HG03060 (cell line): Measurements from ENCODE around the gene NCOA3.

ENCODE experiments used
- ATAC-seq: cut with Tn5 transposase; IDR thresholded peaks from one replicate; pipeline ENCODE4 v1.9.1; 2021; ENCODE audit warnings: low read depth, moderate number of reproducible peaks; ENCODE audit not compliant: unreplicated experiment

The NCOA3 gene

DNA sequence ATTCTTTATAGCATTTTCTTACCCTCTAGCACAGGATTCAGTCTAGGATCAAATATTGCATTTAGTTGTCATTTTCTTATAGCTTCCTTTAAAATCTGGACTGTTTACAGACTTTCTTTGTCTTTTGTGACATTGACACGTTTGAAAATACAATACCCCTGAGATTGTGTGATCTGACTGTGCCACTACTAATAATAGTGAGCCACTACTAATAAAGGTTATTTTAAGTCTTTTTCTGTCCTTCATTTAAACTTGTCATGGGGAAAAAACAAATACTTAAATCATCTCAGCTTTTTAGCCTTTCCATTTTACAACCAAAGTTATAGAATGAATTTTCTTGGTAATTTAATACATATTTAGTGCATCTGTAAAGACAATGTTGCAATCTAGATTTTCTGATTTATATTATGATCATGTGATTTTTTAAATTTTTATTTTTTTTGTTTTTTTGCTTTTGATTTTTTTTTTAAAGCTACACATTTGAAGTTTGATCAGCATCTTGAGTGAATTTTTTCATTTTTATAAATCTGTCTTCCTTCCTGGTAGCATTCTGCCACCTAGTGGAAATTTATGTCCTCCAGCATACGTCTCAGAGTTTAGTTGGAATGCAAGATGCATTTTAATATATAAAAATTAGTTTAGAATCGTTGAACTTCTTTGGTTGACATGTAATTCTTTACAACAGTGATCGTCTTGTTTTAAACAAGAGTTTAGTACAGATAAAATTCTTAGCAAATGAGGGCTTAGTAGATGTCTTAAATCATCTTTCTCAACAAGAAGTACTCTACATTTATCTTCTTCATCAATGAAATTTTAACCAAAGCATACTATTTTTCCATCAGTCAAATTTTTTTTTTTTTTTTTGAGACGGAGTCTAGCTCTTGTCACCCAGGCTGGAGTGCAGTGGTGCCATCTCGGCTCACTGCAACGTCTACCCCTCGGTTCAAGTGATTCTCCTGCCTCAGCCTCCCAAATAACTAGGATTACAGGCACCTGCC lies 119.4 kb downstream of the NCOA3 start:
- ATAC-seq, result no peak

- no peak for ATAC-seq
Observed at GRCh38 chr20:47622118-47622665, 120.5 kb downstream of the NCOA3 start.

GRCh38 chr20:47623206-47623605 lies 121.5 kb downstream of the NCOA3 start:
- ATAC-seq, result no peak

DNA sequence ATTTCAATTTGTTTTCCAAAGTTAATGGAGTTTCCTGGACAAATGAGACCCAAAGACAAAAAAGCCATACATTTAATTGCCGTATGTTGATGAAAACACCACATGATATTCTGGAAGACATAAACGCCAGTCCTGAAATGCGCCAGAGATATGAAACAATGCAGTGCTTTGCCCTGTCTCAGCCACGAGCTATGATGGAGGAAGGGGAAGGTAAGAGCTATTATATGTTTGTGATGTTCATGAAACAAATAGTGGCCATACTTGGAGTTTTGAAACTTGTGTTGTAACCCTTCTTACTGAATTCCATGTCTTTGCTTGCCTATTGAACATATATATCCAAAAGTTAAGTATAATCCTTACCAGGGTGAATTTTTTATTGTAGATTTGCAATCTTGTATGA lies 125.9 kb downstream of the NCOA3 start:
- ATAC-seq, result no peak

DNA sequence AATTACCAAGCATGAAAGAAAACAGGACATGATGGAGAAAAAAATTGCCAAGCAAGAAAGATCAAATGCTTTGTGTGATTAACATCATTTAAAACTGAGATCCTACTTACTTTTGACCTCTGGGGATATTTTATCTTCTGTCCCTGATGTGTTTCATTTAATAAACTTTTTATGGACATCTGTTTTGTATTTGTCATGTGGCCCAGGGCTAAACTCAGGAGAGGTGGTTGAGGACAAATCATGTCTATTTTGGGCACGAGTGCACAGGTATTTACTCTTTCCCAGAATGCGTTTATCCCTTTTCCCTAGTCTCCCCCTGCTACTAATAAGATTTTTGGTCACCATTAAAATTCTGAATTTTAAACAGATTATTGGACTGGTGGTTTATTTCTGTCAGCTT lies 128.2 kb downstream of the NCOA3 start:
- ATAC-seq, result no peak

GRCh38 chr20:47631078-47631477 lies 129.4 kb downstream of the NCOA3 start:
- no peak for ATAC-seq

GRCh38 chr20:47635256-47635655 lies 133.6 kb downstream of the NCOA3 start:
- ATAC-seq, result no peak

GRCh38 chr20:47638851-47639250 lies 137.2 kb downstream of the NCOA3 start:
- ATAC-seq, result no peak

DNA sequence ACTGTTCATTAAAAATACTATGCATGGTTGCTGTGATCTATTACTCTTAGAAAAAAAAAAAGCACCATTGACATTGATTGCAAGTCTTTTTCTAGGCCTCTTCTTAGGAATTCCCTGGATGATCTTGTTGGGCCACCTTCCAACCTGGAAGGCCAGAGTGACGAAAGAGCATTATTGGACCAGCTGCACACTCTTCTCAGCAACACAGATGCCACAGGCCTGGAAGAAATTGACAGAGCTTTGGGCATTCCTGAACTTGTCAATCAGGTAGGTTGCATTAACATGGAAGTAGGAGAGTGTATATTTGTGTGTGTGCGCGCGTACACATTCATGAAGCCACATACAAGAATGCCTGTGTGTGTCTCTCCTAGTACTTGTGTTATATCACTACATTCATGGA lies 140.4 kb downstream of the NCOA3 start:
- ATAC-seq, result no peak

DNA sequence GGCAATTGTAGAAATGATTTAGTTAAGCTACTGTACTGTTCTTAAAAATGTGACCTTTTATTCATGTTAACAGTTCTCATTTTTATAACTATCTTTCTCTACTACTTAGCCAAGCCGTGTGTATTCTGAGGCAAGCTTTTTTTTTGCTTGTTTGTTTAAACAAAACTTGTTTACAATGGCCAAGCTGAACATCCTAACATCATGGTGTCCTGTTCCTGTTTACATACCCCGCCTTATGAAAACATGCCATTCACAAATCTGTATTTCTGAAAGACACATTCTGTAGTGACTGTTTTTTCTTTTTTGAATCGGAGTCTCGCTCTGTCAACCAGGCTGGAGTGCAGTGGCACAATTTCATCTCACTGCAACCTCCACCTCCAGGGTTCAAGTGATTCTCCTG lies 140.9 kb downstream of the NCOA3 start:
- no peak for ATAC-seq

GRCh38 chr20:47645632-47646031 lies 143.9 kb downstream of the NCOA3 start:
- ATAC-seq, result no peak

- ATAC-seq, result no peak
Observed at GRCh38 chr20:47647994-47648393, 146.3 kb downstream of the NCOA3 start.

DNA sequence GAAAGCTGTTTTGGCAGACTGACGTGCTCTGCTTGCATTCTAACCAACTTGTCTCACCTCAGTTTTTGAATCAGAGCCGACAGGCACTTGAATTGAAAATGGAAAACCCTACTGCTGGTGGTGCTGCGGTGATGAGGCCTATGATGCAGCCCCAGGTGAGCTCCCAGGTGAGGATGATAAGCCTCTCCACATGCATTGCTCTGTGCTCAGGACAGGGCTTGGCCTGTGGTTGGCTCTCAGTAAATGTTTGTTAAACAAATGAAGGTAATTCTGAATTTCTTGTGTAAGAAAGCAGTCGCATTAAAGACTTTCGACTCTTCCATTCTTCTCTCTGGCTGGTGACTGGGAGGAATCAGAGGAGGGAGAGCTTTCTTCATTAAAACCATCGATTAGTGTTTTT lies 147.3 kb downstream of the NCOA3 start:
- ATAC-seq, result no peak

GRCh38 chr20:47652301-47652700 lies 150.6 kb downstream of the NCOA3 start:
- no peak for ATAC-seq

GRCh38 chr20:47652794-47653193 lies 151.1 kb downstream of the NCOA3 start:
- no peak for ATAC-seq

- ATAC-seq, result no peak
Observed at GRCh38 chr20:47653869-47654268, 152.2 kb downstream of the NCOA3 start.

GRCh38 chr20:47654370-47654769 lies 152.7 kb downstream of the NCOA3 start:
- ATAC-seq, result no peak

DNA sequence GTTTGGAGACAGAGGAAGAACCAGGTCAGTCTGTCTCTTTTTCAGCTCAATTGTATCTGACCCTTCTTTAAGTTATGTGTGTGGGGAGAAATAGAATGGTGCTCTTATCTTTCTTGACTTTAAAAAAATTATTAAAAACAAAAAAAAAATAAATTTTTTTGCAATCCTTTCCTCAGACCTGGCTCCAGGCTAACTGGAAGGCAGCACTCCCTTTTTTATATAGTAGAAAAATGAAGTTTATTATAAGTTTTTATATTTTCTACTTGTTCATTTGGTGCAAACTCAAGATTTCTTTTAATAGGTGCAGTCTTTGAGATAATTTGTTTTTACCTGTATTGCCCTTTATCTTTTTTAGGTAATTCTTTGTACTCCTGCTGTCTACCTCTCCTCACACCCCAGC lies 153.9 kb downstream of the NCOA3 start:
- ATAC-seq, result no peak

- ATAC-seq, result no peak
Observed at GRCh38 chr20:47656318-47656717, 154.6 kb downstream of the NCOA3 start.

- no peak for ATAC-seq
Observed at GRCh38 chr20:47659904-47660601, 158.4 kb downstream of the NCOA3 start.

- ATAC-seq, result no peak
Observed at GRCh38 chr20:47660602-47660905, 158.9 kb downstream of the NCOA3 start.
